PC-3 (cell line): ENCODE measurements around the gene DAZ4. TPM values are rescaled to one million over a fixed set of nuclear protein-coding genes. Genes with fewer than 3 reads are reported as not detected.

ENCODE experiments used
- total RNA-seq: library from RNA; depleted of rRNA; stranded (reverse); fragments of >200 nt; gene quantifications from 2 replicates; pipeline ENCODE4 v1.2.3, GENCODE V29; 2014; rRNA removed

Gene DAZ4
- total RNA-seq, 1 experiment from 2014 or later = not detected

Other genes starting within 250 kb of the DAZ4 start
- gene BPY2B, start 215.9 kb upstream of the DAZ4 start, total RNA-seq = not detected in 2 replicates
- not detected in 2 replicates for gene DAZ3, start 20.5 kb upstream of the DAZ4 start, total RNA-seq
- not detected in 2 replicates for gene BPY2C, start 218.2 kb downstream of the DAZ4 start, total RNA-seq